GM23338 (cell line): Measurements from ENCODE around the gene SLC39A8. TPM values are rescaled to one million over a fixed set of nuclear protein-coding genes. Genes with fewer than 3 reads are reported as not detected.
A peak's percentile ranks its signal among the peaks of the same experiment; 100 is the strongest.

Experiments used
- ATAC-seq: fragments of 200-7000 bp; cut with Tn5 transposase; 3 replicates; pipeline ENCODE4 v1.9.1; 2020
- DNase-seq: peaks from one replicate; pipeline ENCODE4 v3.0.0-alpha.2; 2015; ENCODE audit warnings: low spot score
- H2AFZ ChIP-seq: fragments of 200-600 bp; sonication (generic); 2 replicates; pipeline ENCODE4 v1.8.0; 2016; ENCODE audit warnings: antibody characterized with exemption, mild to moderate bottlenecking, moderate library complexity
- H3F3A ChIP-seq: fragments of 200-600 bp; sonication (generic); replicated peaks from 2 replicates; pipeline ENCODE4 v1.8.0; 2017; ENCODE audit warnings: antibody characterized with exemption, mixed run types, low read depth
- H3K27ac ChIP-seq: fragments of 200-600 bp; sonication (generic); 2 replicates; pipeline ENCODE4 v1.6.1; 2016; ENCODE audit warnings: low read depth
- H3K27me3 ChIP-seq: fragments of 200-600 bp; sonication (generic); 2 replicates; pipeline ENCODE4 v1.8.0; 2016; ENCODE audit warnings: mild to moderate bottlenecking, mixed run types, moderate library complexity; ENCODE audit not compliant: insufficient read depth
- H3K36me3 ChIP-seq: fragments of 200-600 bp; sonication (generic); 2 replicates; pipeline ENCODE4 v1.8.0; 2016; ENCODE audit warnings: mild to moderate bottlenecking; ENCODE audit not compliant: insufficient read depth
- H3K4me1 ChIP-seq: fragments of 200-600 bp; sonication (generic); 2 replicates; pipeline ENCODE4 v1.8.0; 2016; ENCODE audit warnings: mild to moderate bottlenecking, moderate library complexity; ENCODE audit not compliant: insufficient read depth
- H3K4me2 ChIP-seq: fragments of 200-600 bp; sonication (generic); 2 replicates; pipeline ENCODE4 v1.7.1; 2017; ENCODE audit warnings: mixed run types
- H3K4me3 ChIP-seq: fragments of 200-600 bp; sonication (generic); 2 replicates; pipeline ENCODE4 v1.6.1; 2016; ENCODE audit warnings: mixed run types
- H3K79me2 ChIP-seq: fragments of 200-600 bp; sonication (generic); replicated peaks from 2 replicates; pipeline ENCODE4 v1.8.0; 2017; ENCODE audit warnings: mild to moderate bottlenecking; ENCODE audit not compliant: insufficient read depth
- H3K9me2 ChIP-seq: fragments of 200-600 bp; sonication (generic); 2 replicates; pipeline ENCODE4 v1.8.0; 2017; ENCODE audit not compliant: insufficient read depth
- H4K20me1 ChIP-seq: fragments of 200-600 bp; sonication (generic); replicated peaks from 2 replicates; pipeline ENCODE4 v1.8.0; 2017; ENCODE audit warnings: mild to moderate bottlenecking; ENCODE audit not compliant: insufficient read depth
- H3K27ac Mint-ChIP-seq: 2 replicates; pipeline ENCODE4 v1.8.0; 2020; ENCODE audit warnings: inconsistent platforms, mild to moderate bottlenecking, moderate library complexity, mixed read lengths
- H3K27me3 Mint-ChIP-seq: 3 replicates; pipeline ENCODE4 v1.8.0; 2022; ENCODE audit warnings: low read depth, mild to moderate bottlenecking, moderate library complexity, mixed read lengths, inconsistent platforms; ENCODE audit not compliant: insufficient read depth, poor library complexity
- H3K36me3 Mint-ChIP-seq: 3 replicates; pipeline ENCODE4 v1.8.0; 2021; ENCODE audit warnings: low read depth, mild to moderate bottlenecking, inconsistent platforms, moderate library complexity, mixed read lengths
- H3K4me1 Mint-ChIP-seq: 3 replicates; pipeline ENCODE4 v1.8.0; 2020; ENCODE audit warnings: mild to moderate bottlenecking, inconsistent platforms, mixed read lengths
- H3K4me3 Mint-ChIP-seq: 3 replicates; pipeline ENCODE4 v1.8.0; 2021; ENCODE audit warnings: moderate library complexity, mild to moderate bottlenecking, inconsistent platforms, mixed read lengths
- H3K9me3 Mint-ChIP-seq: 3 replicates; pipeline ENCODE4 v1.8.0; 2020; ENCODE audit warnings: moderate library complexity, mild to moderate bottlenecking, inconsistent platforms, mixed read lengths
- ZNF114 ChIP-seq: fragments of 250-450 bp; sonication (Bioruptor Pico); IDR thresholded peaks from 2 replicates; pipeline ENCODE4 v1.5.0; 2020; ENCODE audit warnings: mild to moderate bottlenecking, moderate library complexity
- ZNF331 ChIP-seq: fragments of 250-450 bp; sonication (Bioruptor Pico); IDR thresholded peaks from 2 replicates; pipeline ENCODE4 v1.5.0; 2020; ENCODE audit warnings: low read depth, mild to moderate bottlenecking, moderate library complexity
- polyA plus RNA-seq: library from polyadenylated mRNA; unstranded; fragments of >200 nt; fragmentation: Nextera tagmentation; extraction: Ambion mirVana; gene quantifications from 2 replicates; pipeline ENCODE4 v1.2.1, GENCODE V29; 2016
- total RNA-seq: library from RNA; depleted of rRNA; stranded (reverse); fragments of >200 nt; shearing (Covaris generic); gene quantifications from 2 replicates; pipeline ENCODE4 v1.2.3, GENCODE V29; 2014
- TF ChIP-seq, protein P1 (sequence below), 2 experiments: fragments of 200-600 bp in 1 of 2; sonication (generic) in 1 of 2; conservative IDR thresholded peaks; 2 replicates each; pipeline versions ENCODE4 v1.5.1 to v1.6.1; 2016 to 2017; ENCODE audit warnings: antibody characterized with exemption in 2 of 2, low read depth in 2 of 2, mild to moderate bottlenecking in 2 of 2, moderate library complexity in 1 of 2
- TF ChIP-seq, protein P2 (sequence below): IDR thresholded peaks from one replicate; pipeline ENCODE4 v1.6.1; 2018; ENCODE audit warnings: antibody characterized with exemption; ENCODE audit not compliant: unreplicated experiment

The SLC39A8 gene
- total and polyA plus RNA-seq, 2 experiments from 2014 or later: 20.1 to 42.5 TPM

GRCh38 chr4:102268355-102268754, 76.9 kb downstream of the SLC39A8 start (continued):
- TF ChIP-seq, protein P1, sequence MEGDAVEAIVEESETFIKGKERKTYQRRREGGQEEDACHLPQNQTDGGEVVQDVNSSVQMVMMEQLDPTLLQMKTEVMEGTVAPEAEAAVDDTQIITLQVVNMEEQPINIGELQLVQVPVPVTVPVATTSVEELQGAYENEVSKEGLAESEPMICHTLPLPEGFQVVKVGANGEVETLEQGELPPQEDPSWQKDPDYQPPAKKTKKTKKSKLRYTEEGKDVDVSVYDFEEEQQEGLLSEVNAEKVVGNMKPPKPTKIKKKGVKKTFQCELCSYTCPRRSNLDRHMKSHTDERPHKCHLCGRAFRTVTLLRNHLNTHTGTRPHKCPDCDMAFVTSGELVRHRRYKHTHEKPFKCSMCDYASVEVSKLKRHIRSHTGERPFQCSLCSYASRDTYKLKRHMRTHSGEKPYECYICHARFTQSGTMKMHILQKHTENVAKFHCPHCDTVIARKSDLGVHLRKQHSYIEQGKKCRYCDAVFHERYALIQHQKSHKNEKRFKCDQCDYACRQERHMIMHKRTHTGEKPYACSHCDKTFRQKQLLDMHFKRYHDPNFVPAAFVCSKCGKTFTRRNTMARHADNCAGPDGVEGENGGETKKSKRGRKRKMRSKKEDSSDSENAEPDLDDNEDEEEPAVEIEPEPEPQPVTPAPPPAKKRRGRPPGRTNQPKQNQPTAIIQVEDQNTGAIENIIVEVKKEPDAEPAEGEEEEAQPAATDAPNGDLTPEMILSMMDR (conservative IDR thresholded peaks at IDR 0.05; ENCODE audit: low read depth in 2 of 2): no peak
- TF ChIP-seq, protein P2, sequence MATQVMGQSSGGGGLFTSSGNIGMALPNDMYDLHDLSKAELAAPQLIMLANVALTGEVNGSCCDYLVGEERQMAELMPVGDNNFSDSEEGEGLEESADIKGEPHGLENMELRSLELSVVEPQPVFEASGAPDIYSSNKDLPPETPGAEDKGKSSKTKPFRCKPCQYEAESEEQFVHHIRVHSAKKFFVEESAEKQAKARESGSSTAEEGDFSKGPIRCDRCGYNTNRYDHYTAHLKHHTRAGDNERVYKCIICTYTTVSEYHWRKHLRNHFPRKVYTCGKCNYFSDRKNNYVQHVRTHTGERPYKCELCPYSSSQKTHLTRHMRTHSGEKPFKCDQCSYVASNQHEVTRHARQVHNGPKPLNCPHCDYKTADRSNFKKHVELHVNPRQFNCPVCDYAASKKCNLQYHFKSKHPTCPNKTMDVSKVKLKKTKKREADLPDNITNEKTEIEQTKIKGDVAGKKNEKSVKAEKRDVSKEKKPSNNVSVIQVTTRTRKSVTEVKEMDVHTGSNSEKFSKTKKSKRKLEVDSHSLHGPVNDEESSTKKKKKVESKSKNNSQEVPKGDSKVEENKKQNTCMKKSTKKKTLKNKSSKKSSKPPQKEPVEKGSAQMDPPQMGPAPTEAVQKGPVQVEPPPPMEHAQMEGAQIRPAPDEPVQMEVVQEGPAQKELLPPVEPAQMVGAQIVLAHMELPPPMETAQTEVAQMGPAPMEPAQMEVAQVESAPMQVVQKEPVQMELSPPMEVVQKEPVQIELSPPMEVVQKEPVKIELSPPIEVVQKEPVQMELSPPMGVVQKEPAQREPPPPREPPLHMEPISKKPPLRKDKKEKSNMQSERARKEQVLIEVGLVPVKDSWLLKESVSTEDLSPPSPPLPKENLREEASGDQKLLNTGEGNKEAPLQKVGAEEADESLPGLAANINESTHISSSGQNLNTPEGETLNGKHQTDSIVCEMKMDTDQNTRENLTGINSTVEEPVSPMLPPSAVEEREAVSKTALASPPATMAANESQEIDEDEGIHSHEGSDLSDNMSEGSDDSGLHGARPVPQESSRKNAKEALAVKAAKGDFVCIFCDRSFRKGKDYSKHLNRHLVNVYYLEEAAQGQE: no peak
- TF ChIP-seq ZNF114 (CRISPR knock-in tag): no peak

- no peaks in the 10 kb centered on the region for H3K27me3 ChIP-seq
- TF ChIP-seq, protein P1 (conservative IDR thresholded peaks at IDR 0.05; ENCODE audit: low read depth in 2 of 2): peak; percentile 73 to 78
- TF ChIP-seq ZNF331: no peak
- H3K79me2 ChIP-seq: no peaks in the 10 kb centered on the region
- H3F3A ChIP-seq: no peaks in the 10 kb centered on the region
- Mint-ChIP-seq H3K36me3 (no peaks in the 10 kb centered on the region), H3K4me1 (peaks cover 7% of the 10 kb centered on the region), H3K27ac (no peak overlapping the region), H3K9me3 (no peaks in the 10 kb centered on the region), H3K4me3 (no peak overlapping the region), H3K27me3 (no peaks in the 10 kb centered on the region)
- H4K20me1 ChIP-seq: no peaks in the 10 kb centered on the region
- H3K9me2 ChIP-seq: no peaks in the 10 kb centered on the region
- H3K36me3 ChIP-seq: no peaks in the 10 kb centered on the region
- H3K4me3 ChIP-seq: no peak overlapping the region
- peak; percentile 68 for DNase-seq
- no peaks in the 10 kb centered on the region; the same call in 1 of the 2 replicates for H3K4me1 ChIP-seq
- no peak overlapping the region for H2AFZ ChIP-seq
- ATAC-seq: peak; percentile 91
- H3K27ac ChIP-seq: no peak overlapping the region
- H3K4me2 ChIP-seq: no peak overlapping the region
Observed at GRCh38 chr4:102263024-102263787, 82.1 kb downstream of the SLC39A8 start.
